ENCODE measurements around the gene ADM5.
A peak's percentile ranks its signal among the peaks of the same experiment; 100 is the strongest.

ADM5 gene

DNA sequence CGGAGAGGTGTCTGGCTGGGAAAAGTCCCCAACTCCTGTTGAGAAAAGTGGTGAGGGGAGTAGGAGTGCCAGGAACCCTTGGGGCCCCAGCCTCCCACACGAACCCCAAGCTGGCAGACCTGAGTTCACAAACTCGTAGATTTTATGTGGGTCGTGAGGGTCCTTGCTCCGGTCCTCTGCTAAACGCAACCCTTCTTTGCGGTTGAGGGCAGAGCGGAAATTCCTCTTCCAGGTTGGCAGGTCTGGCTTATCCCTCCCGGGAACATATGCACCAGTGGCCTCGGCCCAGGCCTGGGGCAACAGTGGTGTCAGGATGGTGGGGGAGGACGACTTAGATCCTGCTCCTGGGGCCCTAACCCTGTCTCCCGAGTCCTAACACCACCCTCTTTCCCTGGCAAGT is 26.2 kb upstream of the ADM5 start:
- TF ChIP-seq, protein P1, sequence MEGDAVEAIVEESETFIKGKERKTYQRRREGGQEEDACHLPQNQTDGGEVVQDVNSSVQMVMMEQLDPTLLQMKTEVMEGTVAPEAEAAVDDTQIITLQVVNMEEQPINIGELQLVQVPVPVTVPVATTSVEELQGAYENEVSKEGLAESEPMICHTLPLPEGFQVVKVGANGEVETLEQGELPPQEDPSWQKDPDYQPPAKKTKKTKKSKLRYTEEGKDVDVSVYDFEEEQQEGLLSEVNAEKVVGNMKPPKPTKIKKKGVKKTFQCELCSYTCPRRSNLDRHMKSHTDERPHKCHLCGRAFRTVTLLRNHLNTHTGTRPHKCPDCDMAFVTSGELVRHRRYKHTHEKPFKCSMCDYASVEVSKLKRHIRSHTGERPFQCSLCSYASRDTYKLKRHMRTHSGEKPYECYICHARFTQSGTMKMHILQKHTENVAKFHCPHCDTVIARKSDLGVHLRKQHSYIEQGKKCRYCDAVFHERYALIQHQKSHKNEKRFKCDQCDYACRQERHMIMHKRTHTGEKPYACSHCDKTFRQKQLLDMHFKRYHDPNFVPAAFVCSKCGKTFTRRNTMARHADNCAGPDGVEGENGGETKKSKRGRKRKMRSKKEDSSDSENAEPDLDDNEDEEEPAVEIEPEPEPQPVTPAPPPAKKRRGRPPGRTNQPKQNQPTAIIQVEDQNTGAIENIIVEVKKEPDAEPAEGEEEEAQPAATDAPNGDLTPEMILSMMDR (IDR thresholded peaks at IDR 0.05; ENCODE audit: insufficient read depth, low read length, missing control alignments), result no peak
- no peak overlapping the region for H3K4me3 ChIP-seq (ENCODE audit: low read depth, low read length)
- ChIA-PET POLR2A (interaction anchor here (2.1 kb wide), 1 partner anchor 14 kb away, joined by 8 read pairs; no protein-coding TSS in a partner anchor), CTCF (interaction anchor here (1.2 to 5.3 kb wide), 4 partner anchors 11 to 93 kb away, joined by 4 to 48 read pairs (median 6); no protein-coding TSS in a partner anchor)
- no peak for DNase-seq (ENCODE audit: low read depth, low spot score)

DNA sequence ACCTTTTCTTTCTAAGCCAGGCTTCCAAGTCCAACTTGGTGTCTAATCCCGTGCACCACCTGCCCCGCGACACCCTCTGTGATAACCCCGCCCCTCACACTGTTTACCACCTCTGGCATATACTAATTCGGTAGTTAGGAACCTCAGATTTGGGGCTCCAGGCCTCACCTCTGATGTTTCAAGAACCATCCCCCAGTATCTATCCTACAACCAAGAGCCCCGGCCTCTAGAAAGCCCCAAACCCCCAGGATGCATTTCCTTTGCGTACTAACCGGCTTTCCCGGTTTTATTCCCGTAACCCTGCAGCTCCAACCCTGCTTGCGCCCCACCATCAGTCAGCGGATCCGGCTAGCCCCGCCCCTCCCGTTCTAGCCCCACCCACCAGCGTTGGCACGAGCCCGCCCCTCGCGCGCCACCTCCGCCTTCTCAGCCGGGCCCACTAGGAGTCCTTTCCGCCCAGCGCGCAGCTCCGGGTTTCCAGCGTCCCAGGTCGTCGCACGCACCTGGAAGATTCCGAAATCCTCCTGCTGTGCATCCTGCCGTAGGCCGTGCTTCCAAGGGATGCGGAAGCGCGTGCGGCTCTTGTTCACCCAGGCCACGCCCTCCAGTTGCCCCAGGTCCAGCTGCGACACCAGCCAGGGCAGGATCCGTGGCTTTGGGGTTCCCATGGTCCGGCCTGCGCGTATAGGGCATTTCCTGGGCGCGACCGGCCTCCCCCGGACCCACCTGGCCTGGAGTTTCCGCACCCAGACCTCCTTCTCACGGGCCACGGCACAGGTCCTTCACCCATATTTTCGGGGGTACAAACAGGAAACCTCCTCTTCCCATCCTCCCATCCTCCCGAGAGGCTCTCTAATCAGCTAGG is 25.0 kb upstream of the ADM5 start:
- DNase-seq (ENCODE audit: low read depth, low spot score), result no peak
- ChIA-PET CTCF (interaction anchor here (1.2 to 5.3 kb wide), 5 partner anchors 9 to 162 kb away, joined by 3 to 48 read pairs (median 6); no protein-coding TSS in a partner anchor), POLR2A (interaction anchor here (0.6 to 2.1 kb wide), 8 partner anchors 9 to 74 kb away, joined by 3 to 17 read pairs (median 5); partner anchors contain the start of genes PRMT1 and SCAF1)
- H3K4me3 ChIP-seq (ENCODE audit: low read depth, low read length), result peak overlapping the region; percentile 96
- TF ChIP-seq, protein P1 (IDR thresholded peaks at IDR 0.05; ENCODE audit: insufficient read depth, low read length, missing control alignments), result peak; percentile 26

DNA sequence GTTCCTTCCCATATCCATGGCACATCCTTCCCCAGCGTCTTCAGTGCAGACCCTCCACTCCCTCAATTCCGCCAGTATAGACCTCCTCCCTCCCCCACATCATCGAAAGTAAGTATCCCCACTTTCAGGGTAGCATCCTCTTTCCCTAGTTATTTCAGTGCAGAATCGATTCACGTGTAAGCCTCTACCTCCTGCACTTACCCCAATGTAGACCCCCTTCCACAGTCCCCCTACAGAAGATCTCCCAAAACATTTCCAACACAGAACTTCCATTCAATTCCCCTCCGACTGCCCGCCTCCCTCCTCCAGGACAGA is 24.4 kb upstream of the ADM5 start:
- CTCF ChIA-PET, result interaction anchor here (0.9 to 5.3 kb wide), 5 partner anchors 9 to 162 kb away, joined by 3 to 48 read pairs (median 5); no protein-coding TSS in a partner anchor
- peak overlapping the region; percentile 96 for H3K4me3 ChIP-seq (ENCODE audit: low read depth, low read length)
- POLR2A ChIA-PET, result interaction anchor here (1.2 to 2.1 kb wide), 6 partner anchors 11 to 75 kb away, joined by 3 to 17 read pairs (median 7); partner anchors contain the start of genes PRMT1 and SCAF1
- no peak for DNase-seq (ENCODE audit: low read depth, low spot score)
- TF ChIP-seq, protein P1 (IDR thresholded peaks at IDR 0.05; ENCODE audit: insufficient read depth, low read length, missing control alignments), result no peak

DNA sequence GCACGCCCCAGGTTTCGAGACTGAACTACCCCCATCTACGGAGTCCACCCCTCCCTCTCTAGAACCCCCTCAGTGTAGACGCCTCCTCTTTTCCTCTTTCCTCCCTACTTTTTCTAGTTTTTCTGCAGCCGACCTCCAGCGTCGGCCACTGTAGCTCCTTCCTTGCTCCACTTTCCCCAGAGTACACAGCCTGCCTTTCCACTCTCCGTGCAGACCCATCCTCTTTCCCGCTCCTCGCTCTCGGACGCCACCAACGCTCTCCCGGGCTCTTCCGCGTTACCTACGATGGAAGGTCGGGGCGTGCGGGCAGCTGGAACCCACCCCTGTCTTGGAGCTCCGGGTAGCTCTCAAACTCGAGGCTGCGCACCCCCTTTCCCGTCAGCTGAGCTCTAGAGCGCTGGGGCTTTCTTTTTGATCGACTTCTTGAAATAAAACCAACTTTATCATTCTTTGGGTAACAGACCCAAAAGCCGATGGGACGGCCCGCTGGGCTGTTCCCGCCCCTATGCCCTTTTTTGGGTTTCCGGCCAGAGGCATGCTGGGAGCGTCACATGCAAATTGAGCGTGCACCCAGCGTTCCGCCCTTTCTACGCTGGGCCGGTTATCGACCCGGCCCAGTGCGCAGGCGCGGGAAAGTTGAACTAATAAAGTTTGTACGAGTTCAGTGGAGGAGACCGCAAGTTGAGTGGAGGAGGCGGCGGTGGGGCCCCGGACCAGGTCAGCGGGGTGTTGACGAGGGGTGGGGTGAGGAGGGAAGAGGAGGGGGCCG is 23.9 kb upstream of the ADM5 start, which contains the start of the genes BCL2L12 and IRF3:
BCL2L12 (plus strand) TSS at position 583 of the 769 bp plus-strand sequence. CDS start 760 bp downstream, outside the sequence.
IRF3 (minus strand) TSS at position 507 of the 769 bp plus-strand sequence. CDS start 1,019 bp downstream, outside the sequence.
- TF ChIP-seq, protein P1 (IDR thresholded peaks at IDR 0.05; ENCODE audit: insufficient read depth, low read length, missing control alignments), result peak; percentile 4
- DNase-seq (ENCODE audit: low read depth, low spot score), result peak; percentile 68
- POLR2A ChIA-PET, result interaction anchor here (1.3 to 2.1 kb wide), 5 partner anchors 10 to 75 kb away, joined by 4 to 17 read pairs (median 8); partner anchors contain the start of genes PRMT1 and SCAF1
- CTCF ChIA-PET, result interaction anchor here (0.9 to 5.3 kb wide), 4 partner anchors 9 to 163 kb away, joined by 3 to 48 read pairs (median 6); no protein-coding TSS in a partner anchor
- H3K4me3 ChIP-seq (ENCODE audit: low read depth, low read length), result peak within 1 kb of the TSS; percentile 96

DNA sequence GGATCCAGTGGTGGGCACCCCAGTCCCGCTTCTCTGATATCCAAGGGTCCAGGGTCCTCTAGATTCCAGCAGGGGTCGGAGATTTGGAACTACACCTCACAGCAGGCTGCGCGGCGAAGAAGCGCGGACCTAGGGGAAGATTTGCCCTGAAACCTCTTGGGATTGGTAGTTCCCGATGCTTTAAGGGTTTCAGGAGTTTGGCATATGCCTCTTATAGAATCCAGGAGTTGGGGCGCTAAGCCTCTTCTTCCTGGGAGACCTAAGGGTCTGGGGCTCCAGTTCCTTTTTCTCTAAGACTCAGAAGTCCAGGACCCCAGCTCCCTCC is 23.3 kb upstream of the ADM5 start:
- POLR2A ChIA-PET, result interaction anchor here (2.0 kb wide), 2 partner anchors 10 to 76 kb away, joined by 13 to 17 read pairs; partner anchors contain the start of gene PRMT1
- peak overlapping the region; percentile 68 for H3K4me3 ChIP-seq (ENCODE audit: low read depth, low read length)
- TF ChIP-seq, protein P1 (IDR thresholded peaks at IDR 0.05; ENCODE audit: insufficient read depth, low read length, missing control alignments), result no peak
- CTCF ChIA-PET, result interaction anchor here (0.9 to 5.3 kb wide), 4 partner anchors 8 to 163 kb away, joined by 3 to 48 read pairs (median 5); no protein-coding TSS in a partner anchor
- no peak for DNase-seq (ENCODE audit: low read depth, low spot score)
